ENCODE data around the gene WHRN.

The WHRN gene

DNA sequence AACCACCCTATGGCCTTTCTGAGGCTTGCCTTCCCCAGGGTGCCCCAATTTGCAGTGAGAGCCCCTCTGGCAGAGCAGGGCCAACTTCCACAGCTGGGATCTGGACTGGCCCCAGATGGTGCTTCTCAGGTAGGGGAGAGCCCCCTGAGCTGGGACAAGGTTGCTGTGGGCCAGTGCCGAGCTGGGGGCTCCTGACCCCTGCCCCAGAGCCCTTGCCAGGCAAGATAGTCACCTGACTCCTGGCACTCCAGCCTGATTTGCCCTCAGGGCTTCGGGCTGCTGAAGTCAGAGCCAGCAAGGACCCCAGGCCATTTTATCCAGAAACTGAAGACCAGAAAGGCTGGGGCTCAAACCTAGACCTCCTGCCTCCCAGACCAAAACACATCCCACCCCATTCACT lies 84.1 kb downstream of the WHRN start:
- Histone ChIP-seq H3K27me3 (ENCODE audit: low read length) (no peaks in the 10 kb centered on the region), H4K20me1 (ENCODE audit: low read depth, low read length) (no peaks in the 10 kb centered on the region), H3F3A (ENCODE audit: insufficient read depth) (no peaks in the 10 kb centered on the region), H3K79me2 (ENCODE audit: insufficient read depth, low read length) (no peaks in the 10 kb centered on the region), H3K4me2 (ENCODE audit: low read depth, low read length, poor library complexity, severe bottlenecking) (no peak overlapping the region), H3K4me3 (ENCODE audit: insufficient read depth, low read length, poor library complexity, severe bottlenecking) (no peak overlapping the region), H2AFZ (ENCODE audit: low read depth, low read length, severe bottlenecking) (no peak overlapping the region), H3K27ac (ENCODE audit: low read depth, low read length) (no peak overlapping the region), H3K9me2 (replicated peaks; ENCODE audit: insufficient read depth, low read length) (no peaks in the 10 kb centered on the region), H3K9me3 (ENCODE audit: insufficient read depth, low read length) (no peaks in the 10 kb centered on the region), H3K36me3 (ENCODE audit: low read length) (no peaks in the 10 kb centered on the region), H3K9ac (ENCODE audit: low read length) (no peak overlapping the region)
- TF ChIP-seq, protein P1, sequence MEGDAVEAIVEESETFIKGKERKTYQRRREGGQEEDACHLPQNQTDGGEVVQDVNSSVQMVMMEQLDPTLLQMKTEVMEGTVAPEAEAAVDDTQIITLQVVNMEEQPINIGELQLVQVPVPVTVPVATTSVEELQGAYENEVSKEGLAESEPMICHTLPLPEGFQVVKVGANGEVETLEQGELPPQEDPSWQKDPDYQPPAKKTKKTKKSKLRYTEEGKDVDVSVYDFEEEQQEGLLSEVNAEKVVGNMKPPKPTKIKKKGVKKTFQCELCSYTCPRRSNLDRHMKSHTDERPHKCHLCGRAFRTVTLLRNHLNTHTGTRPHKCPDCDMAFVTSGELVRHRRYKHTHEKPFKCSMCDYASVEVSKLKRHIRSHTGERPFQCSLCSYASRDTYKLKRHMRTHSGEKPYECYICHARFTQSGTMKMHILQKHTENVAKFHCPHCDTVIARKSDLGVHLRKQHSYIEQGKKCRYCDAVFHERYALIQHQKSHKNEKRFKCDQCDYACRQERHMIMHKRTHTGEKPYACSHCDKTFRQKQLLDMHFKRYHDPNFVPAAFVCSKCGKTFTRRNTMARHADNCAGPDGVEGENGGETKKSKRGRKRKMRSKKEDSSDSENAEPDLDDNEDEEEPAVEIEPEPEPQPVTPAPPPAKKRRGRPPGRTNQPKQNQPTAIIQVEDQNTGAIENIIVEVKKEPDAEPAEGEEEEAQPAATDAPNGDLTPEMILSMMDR (IDR thresholded peaks at IDR 0.05; ENCODE audit: insufficient read depth, low read length, poor library complexity, severe bottlenecking): no peak
- TF ChIP-seq EZH2phosphoT487 (conservative IDR thresholded peaks at IDR 0.05; ENCODE audit: low read length): no peak

DNA sequence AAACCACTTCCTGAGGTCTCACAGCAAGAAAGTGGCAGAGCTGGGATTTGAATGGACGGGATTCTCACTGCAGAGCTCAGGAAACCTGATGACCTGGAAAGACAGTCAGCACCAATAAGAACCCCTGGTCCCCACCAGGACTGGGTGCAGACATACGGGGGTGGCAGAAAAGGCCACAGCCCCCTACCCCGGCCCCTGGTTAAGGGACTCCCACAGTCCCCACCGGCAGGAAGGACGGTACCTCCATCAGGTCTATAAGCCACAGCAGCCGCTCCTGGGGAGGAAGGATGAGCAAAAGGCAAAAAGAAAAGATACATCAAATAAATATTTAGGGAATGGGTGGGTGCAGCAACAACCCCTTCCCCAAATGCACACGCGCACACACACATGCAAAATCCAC lies 85.5 kb downstream of the WHRN start:
- H2AFZ ChIP-seq (ENCODE audit: low read depth, low read length, severe bottlenecking): no peak overlapping the region
- H3K79me2 ChIP-seq (ENCODE audit: insufficient read depth, low read length): no peaks in the 10 kb centered on the region
- no peaks in the 10 kb centered on the region for H3F3A ChIP-seq (ENCODE audit: insufficient read depth)
- no peaks in the 10 kb centered on the region for H3K9me2 ChIP-seq (replicated peaks; ENCODE audit: insufficient read depth, low read length)
- no peak overlapping the region for H3K9ac ChIP-seq (ENCODE audit: low read length)
- H4K20me1 ChIP-seq (ENCODE audit: low read depth, low read length): no peaks in the 10 kb centered on the region
- H3K9me3 ChIP-seq (ENCODE audit: insufficient read depth, low read length): no peaks in the 10 kb centered on the region
- no peak for TF ChIP-seq EZH2phosphoT487 (conservative IDR thresholded peaks at IDR 0.05; ENCODE audit: low read length)
- TF ChIP-seq, protein P1 (IDR thresholded peaks at IDR 0.05; ENCODE audit: insufficient read depth, low read length, poor library complexity, severe bottlenecking): no peak
- no peak overlapping the region for H3K4me3 ChIP-seq (ENCODE audit: insufficient read depth, low read length, poor library complexity, severe bottlenecking)
- H3K27me3 ChIP-seq (ENCODE audit: low read length): no peaks in the 10 kb centered on the region
- no peak overlapping the region for H3K4me2 ChIP-seq (ENCODE audit: low read depth, low read length, poor library complexity, severe bottlenecking)
- H3K36me3 ChIP-seq (ENCODE audit: low read length): no peaks in the 10 kb centered on the region
- H3K27ac ChIP-seq (ENCODE audit: low read depth, low read length): no peak overlapping the region

DNA sequence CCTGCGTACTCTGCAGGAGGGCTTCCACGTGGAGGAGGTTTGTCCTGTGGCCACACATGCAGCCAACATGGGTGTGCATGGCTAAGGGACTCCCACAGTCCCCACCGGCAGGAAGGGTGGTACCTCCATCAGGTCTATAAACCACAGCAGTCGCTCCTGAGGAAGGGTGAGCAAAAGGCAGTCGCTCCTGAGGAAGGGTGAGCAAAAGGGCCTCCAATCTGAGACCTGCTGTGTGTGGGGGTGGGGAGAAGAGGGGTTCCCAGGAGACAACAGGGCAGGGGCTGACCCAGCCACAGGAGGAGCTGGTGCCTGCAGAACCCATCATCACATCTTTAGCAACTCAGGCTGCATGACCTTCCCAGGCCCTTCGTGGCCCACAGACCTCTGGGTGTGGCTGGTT lies 87.2 kb downstream of the WHRN start:
- no peaks in the 10 kb centered on the region for H4K20me1 ChIP-seq (ENCODE audit: low read depth, low read length)
- no peaks in the 10 kb centered on the region for H3K9me2 ChIP-seq (replicated peaks; ENCODE audit: insufficient read depth, low read length)
- no peak overlapping the region for H2AFZ ChIP-seq (ENCODE audit: low read depth, low read length, severe bottlenecking)
- H3K4me3 ChIP-seq (ENCODE audit: insufficient read depth, low read length, poor library complexity, severe bottlenecking): no peak overlapping the region
- TF ChIP-seq, protein P1 (IDR thresholded peaks at IDR 0.05; ENCODE audit: insufficient read depth, low read length, poor library complexity, severe bottlenecking): no peak
- TF ChIP-seq EZH2phosphoT487 (conservative IDR thresholded peaks at IDR 0.05; ENCODE audit: low read length): no peak
- H3F3A ChIP-seq (ENCODE audit: insufficient read depth): no peaks in the 10 kb centered on the region
- H3K9ac ChIP-seq (ENCODE audit: low read length): no peak overlapping the region
- H3K9me3 ChIP-seq (ENCODE audit: insufficient read depth, low read length): no peaks in the 10 kb centered on the region
- no peak overlapping the region for H3K27ac ChIP-seq (ENCODE audit: low read depth, low read length)
- H3K79me2 ChIP-seq (ENCODE audit: insufficient read depth, low read length): no peaks in the 10 kb centered on the region
- no peaks in the 10 kb centered on the region for H3K27me3 ChIP-seq (ENCODE audit: low read length)
- H3K36me3 ChIP-seq (ENCODE audit: low read length): no peaks in the 10 kb centered on the region
- no peak overlapping the region for H3K4me2 ChIP-seq (ENCODE audit: low read depth, low read length, poor library complexity, severe bottlenecking)
